Measurements from ENCODE around the gene NSG2.
"Not testable (repeated sequence)": the region's sequence is repeated elsewhere in the genome, so short reads cannot be mapped to it uniquely, and the experiment has no call there.

The NSG2 gene

GRCh38 chr5:174045470-174046025 is at the start of gene NSG2:
NSG2 (plus strand) TSS chr5:174045706; CDS start chr5:174046756, 1,050 bp downstream.
- in situ Hi-C loops (cut with MboI; ENCODE audit: low sequenced_read_pairs) = loop anchor here (5.0 kb wide), 1 partner anchor 272 kb away; no protein-coding TSS in a partner anchor
- DNase-seq (ENCODE audit: low spot score in 2 of 2) = peak; percentile 83 to 86
- Histone ChIP-seq H3K36me3 (replicated peaks) (no peaks in the 10 kb centered on the region), H3K27me3 (ENCODE audit: low read depth) (no peaks in the 10 kb centered on the region), H3K4me3 (no peak within 1 kb of the TSS), H3K4me1 (no peaks in the 10 kb centered on the region), H3K9me3 (no peaks in the 10 kb centered on the region)

GRCh38 chr5:173997331-173997730 is 48.2 kb upstream of the NSG2 start:
- H3K9me3 ChIP-seq = no peaks in the 10 kb centered on the region
- H3K36me3 ChIP-seq (replicated peaks) = no peaks in the 10 kb centered on the region
- H3K4me1 ChIP-seq = no peaks in the 10 kb centered on the region
- no peaks in the 10 kb centered on the region for H3K27me3 ChIP-seq (ENCODE audit: low read depth)
- in situ Hi-C loops (cut with MboI; ENCODE audit: low sequenced_read_pairs) = no loop called here
- H3K4me3 ChIP-seq = no peak overlapping the region
- no peak for DNase-seq (ENCODE audit: low spot score in 2 of 2)

- no peaks in the 10 kb centered on the region for H3K9me3 ChIP-seq
- H3K4me3 ChIP-seq = no peak overlapping the region
- DNase-seq (ENCODE audit: low spot score in 2 of 2) = no peak
- H3K36me3 ChIP-seq (replicated peaks) = no peaks in the 10 kb centered on the region
- peaks cover 1% of the 10 kb centered on the region; the same call in 1 of the 2 replicates for H3K27me3 ChIP-seq (ENCODE audit: low read depth)
- in situ Hi-C loops (cut with MboI; ENCODE audit: low sequenced_read_pairs) = no loop called here
- H3K4me1 ChIP-seq = no peaks in the 10 kb centered on the region
Measured at GRCh38 chr5:173998531-173998930, 47.0 kb upstream of the NSG2 start.

- Histone ChIP-seq H3K4me3 (no peak overlapping the region), H3K36me3 (replicated peaks) (no peaks in the 10 kb centered on the region), H3K27me3 (ENCODE audit: low read depth) (peaks cover 7% of the 10 kb centered on the region; the same call in 1 of the 2 replicates), H3K4me1 (no peaks in the 10 kb centered on the region), H3K9me3 (no peaks in the 10 kb centered on the region)
- DNase-seq (ENCODE audit: low spot score in 2 of 2) = no peak
- in situ Hi-C loops (cut with MboI; ENCODE audit: low sequenced_read_pairs) = no loop called here
Measured at GRCh38 chr5:174000076-174000475, 45.4 kb upstream of the NSG2 start.

GRCh38 chr5:174003795-174004194 is 41.7 kb upstream of the NSG2 start:
- H3K9me3 ChIP-seq = no peaks in the 10 kb centered on the region
- in situ Hi-C loops (cut with MboI; ENCODE audit: low sequenced_read_pairs) = no loop called here
- H3K27me3 ChIP-seq (ENCODE audit: low read depth) = peaks cover 10% of the 10 kb centered on the region; the same call in 1 of the 2 replicates
- H3K4me3 ChIP-seq = no peak overlapping the region
- no peaks in the 10 kb centered on the region for H3K4me1 ChIP-seq
- H3K36me3 ChIP-seq (replicated peaks) = no peaks in the 10 kb centered on the region
- DNase-seq (ENCODE audit: low spot score in 2 of 2) = no peak

- Histone ChIP-seq H3K4me1 (no peaks in the 10 kb centered on the region), H3K27me3 (ENCODE audit: low read depth) (peaks cover 8% of the 10 kb centered on the region; the same call in 1 of the 2 replicates), H3K4me3 (no peak overlapping the region), H3K9me3 (no peaks in the 10 kb centered on the region), H3K36me3 (replicated peaks) (no peaks in the 10 kb centered on the region)
- in situ Hi-C loops (cut with MboI; ENCODE audit: low sequenced_read_pairs) = no loop called here
- DNase-seq (ENCODE audit: low spot score in 2 of 2) = no peak
Measured at GRCh38 chr5:174008922-174009321, 36.6 kb upstream of the NSG2 start.

- Histone ChIP-seq H3K36me3 (replicated peaks) (no peaks in the 10 kb centered on the region), H3K9me3 (no peaks in the 10 kb centered on the region), H3K4me1 (no peaks in the 10 kb centered on the region), H3K4me3 (no peak overlapping the region), H3K27me3 (ENCODE audit: low read depth) (peaks cover 6% of the 10 kb centered on the region; the same call in 1 of the 2 replicates)
- in situ Hi-C loops (cut with MboI; ENCODE audit: low sequenced_read_pairs) = no loop called here
- no peak for DNase-seq (ENCODE audit: low spot score in 2 of 2)
Measured at GRCh38 chr5:174010365-174010764, 35.1 kb upstream of the NSG2 start.

GRCh38 chr5:174011441-174011840 is 34.1 kb upstream of the NSG2 start:
- Histone ChIP-seq H3K36me3 (replicated peaks) (no peaks in the 10 kb centered on the region), H3K4me3 (no peak overlapping the region), H3K9me3 (no peaks in the 10 kb centered on the region), H3K4me1 (no peaks in the 10 kb centered on the region), H3K27me3 (ENCODE audit: low read depth) (peaks cover 3% of the 10 kb centered on the region; the same call in 1 of the 2 replicates)
- no peak for DNase-seq (ENCODE audit: low spot score in 2 of 2)
- in situ Hi-C loops (cut with MboI; ENCODE audit: low sequenced_read_pairs) = no loop called here

- in situ Hi-C loops (cut with MboI; ENCODE audit: low sequenced_read_pairs); H3K4me1 ChIP-seq; H3K9me3 ChIP-seq; H3K36me3 ChIP-seq (replicated peaks); H3K4me3 ChIP-seq: not testable (repeated sequence)
- peak; percentile 39 to 75 for DNase-seq (ENCODE audit: low spot score in 2 of 2)
- peaks cover 14% of the 10 kb centered on the region; the same call in 1 of the 2 replicates for H3K27me3 ChIP-seq (ENCODE audit: low read depth)
Measured at GRCh38 chr5:174020069-174020927, 25.2 kb upstream of the NSG2 start.

- H3K27me3 ChIP-seq (ENCODE audit: low read depth) = peaks cover 14% of the 10 kb centered on the region; the same call in 1 of the 2 replicates
- no peaks in the 10 kb centered on the region for H3K4me1 ChIP-seq
- in situ Hi-C loops (cut with MboI; ENCODE audit: low sequenced_read_pairs) = no loop called here
- no peaks in the 10 kb centered on the region for H3K9me3 ChIP-seq
- H3K36me3 ChIP-seq (replicated peaks) = no peaks in the 10 kb centered on the region
- no peak overlapping the region for H3K4me3 ChIP-seq
- DNase-seq (ENCODE audit: low spot score in 2 of 2) = no peak
Measured at GRCh38 chr5:174020928-174021304, 24.6 kb upstream of the NSG2 start.

- peaks cover 14% of the 10 kb centered on the region; the same call in 1 of the 2 replicates for H3K27me3 ChIP-seq (ENCODE audit: low read depth)
- no peak for DNase-seq (ENCODE audit: low spot score in 2 of 2)
- no peak overlapping the region for H3K4me3 ChIP-seq
- H3K4me1 ChIP-seq = no peaks in the 10 kb centered on the region
- H3K36me3 ChIP-seq (replicated peaks) = no peaks in the 10 kb centered on the region
- in situ Hi-C loops (cut with MboI; ENCODE audit: low sequenced_read_pairs) = no loop called here
- H3K9me3 ChIP-seq = no peaks in the 10 kb centered on the region
Measured at GRCh38 chr5:174022384-174023095, 23.0 kb upstream of the NSG2 start.

- Histone ChIP-seq H3K27me3 (ENCODE audit: low read depth) (no peaks in the 10 kb centered on the region), H3K4me1 (no peaks in the 10 kb centered on the region), H3K36me3 (replicated peaks) (no peaks in the 10 kb centered on the region), H3K9me3 (no peaks in the 10 kb centered on the region), H3K4me3 (no peak overlapping the region)
- in situ Hi-C loops (cut with MboI; ENCODE audit: low sequenced_read_pairs) = no loop called here
- no peak for DNase-seq (ENCODE audit: low spot score in 2 of 2)
Measured at GRCh38 chr5:174030286-174030685, 15.2 kb upstream of the NSG2 start.

GRCh38 chr5:174044466-174045254 is 846 bp upstream of the NSG2 start:
- in situ Hi-C loops (cut with MboI; ENCODE audit: low sequenced_read_pairs) = loop anchor here (5.0 kb wide), 1 partner anchor 273 kb away; no protein-coding TSS in a partner anchor
- Histone ChIP-seq H3K4me1 (no peaks in the 10 kb centered on the region), H3K9me3 (no peaks in the 10 kb centered on the region), H3K4me3 (no peak overlapping the region), H3K36me3 (replicated peaks) (no peaks in the 10 kb centered on the region), H3K27me3 (ENCODE audit: low read depth) (no peaks in the 10 kb centered on the region)
- DNase-seq (ENCODE audit: low spot score in 2 of 2) = no peak

All from HAP-1 (cell line).